ENCODE results near the gene NAV3.

GRCh38 chr12:77833329-77833728, 2.6 kb downstream of the NAV3 start:
- TF ChIP-seq CTCF (IDR thresholded peaks at IDR 0.05): no peak
- TF ChIP-seq FOXJ3 (CRISPR knock-in tag; IDR thresholded peaks at IDR 0.05): no peak
